ENCODE measurements around the gene ZNF862. TPM values are rescaled to one million over a fixed set of nuclear protein-coding genes. Genes with fewer than 3 reads are reported as not detected.

ZNF862 gene
- total RNA-seq, 4 donors from 2014 or later, result 17.2 to 42.0 (median 29.4) TPM

Small RNA genes within 50 kb of the gene (small RNA-seq; reads per million reads assigned to genes)
- gene AC093458.1, result not detected

Other genes starting within 250 kb of the ZNF862 start
- gene ZNF467, start 64.8 kb upstream of the ZNF862 start, total RNA-seq, result 10 to 100 TPM in 1 of 4 donors, 1 to 10 TPM in 3; 3.3 to 15.9 (median 5.5) TPM
- gene ATP6V0E2, start 35.6 kb downstream of the ZNF862 start, total RNA-seq, result 10 to 100 TPM; 28.7 to 49.5 (median 38.1) TPM